Stimulated activated CD4-positive, alpha-beta T cell treated with anti-CD3 and anti-CD28 coated beads, Interleukin-2, amount 100 ng/mL, for 4 hours (primary cell): ENCODE results near the gene MACROD2.
"Not testable (repeated sequence)": the region's sequence is repeated elsewhere in the genome, so short reads cannot be mapped to it uniquely, and the experiment has no call there.

Experiments
- DNase-seq: peaks from one replicate; pipeline ENCODE4 v3.0.0-alpha.2; 2020; ENCODE audit warnings: low read depth

Gene MACROD2

GRCh38 chr20:14270751-14271150, 275.4 kb downstream of the MACROD2 start:
- DNase-seq, result not testable (repeated sequence)

DNA sequence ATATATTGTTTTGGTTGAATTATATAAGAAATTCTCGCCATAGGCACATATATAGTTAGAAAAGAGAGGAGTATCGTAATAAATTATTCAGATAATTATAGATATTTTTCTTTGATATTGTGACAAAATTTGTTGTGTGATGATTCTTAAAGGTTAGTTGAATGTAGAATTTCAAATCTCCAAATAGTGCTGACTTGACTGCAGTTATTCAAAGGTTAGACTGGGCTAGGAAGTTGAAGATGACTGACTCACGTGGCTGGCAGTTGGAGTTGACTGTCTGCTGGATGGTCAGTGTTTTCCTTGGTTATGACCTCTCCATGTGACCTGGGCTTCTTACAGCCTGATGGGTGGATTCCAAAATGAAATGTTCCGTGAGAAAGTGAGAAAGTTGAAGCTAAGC, 286.8 kb downstream of the MACROD2 start:
- DNase-seq, result no peak

- no peak for DNase-seq
Measured at GRCh38 chr20:14284443-14284842, 289.1 kb downstream of the MACROD2 start.

DNA sequence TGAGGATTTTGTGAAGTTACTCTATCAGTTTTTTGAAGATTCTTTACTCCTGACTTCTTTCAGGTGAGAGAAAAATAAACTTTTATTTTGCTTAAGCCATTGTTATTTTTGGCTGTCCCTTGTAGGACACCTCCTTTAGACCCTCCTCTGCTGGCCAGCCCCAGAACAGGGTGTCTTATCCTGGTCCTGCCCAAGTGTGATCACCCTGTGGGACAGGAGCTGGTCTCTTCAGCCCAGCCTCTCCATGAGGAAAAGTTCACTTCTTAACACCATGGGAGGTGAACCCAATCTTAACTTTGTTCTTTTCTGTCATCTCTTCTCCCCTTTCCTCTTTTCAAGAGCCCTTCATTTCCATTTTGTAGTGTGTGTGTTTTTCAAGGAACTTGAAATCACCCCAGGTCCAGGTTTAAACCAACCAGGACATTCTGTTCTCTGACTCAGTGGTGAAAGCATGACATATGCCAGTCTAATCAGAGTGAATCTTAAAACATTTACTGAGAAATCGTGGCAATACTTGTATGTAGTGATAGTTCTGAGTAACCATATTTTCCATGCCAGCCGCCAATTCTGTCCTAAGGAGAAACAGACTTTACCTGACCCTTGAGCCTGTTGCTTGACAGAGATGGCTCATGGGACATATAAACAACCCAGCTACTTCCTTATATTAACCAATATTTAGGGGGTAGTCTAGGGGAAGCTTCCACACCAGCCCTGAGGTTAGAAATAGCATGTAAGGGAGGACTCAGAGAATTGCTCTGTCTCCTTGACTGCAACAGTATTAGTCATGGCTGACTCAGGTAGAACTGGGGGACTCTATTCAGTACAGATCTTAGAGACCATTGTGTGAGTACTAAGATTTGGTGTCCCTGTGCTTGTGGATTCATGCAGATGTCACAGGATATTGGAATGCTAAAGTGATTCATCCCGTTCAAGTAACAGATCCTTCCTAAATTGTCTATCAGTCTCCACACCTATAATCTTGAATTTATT, 293.3 kb downstream of the MACROD2 start:
- DNase-seq, result no peak

DNA sequence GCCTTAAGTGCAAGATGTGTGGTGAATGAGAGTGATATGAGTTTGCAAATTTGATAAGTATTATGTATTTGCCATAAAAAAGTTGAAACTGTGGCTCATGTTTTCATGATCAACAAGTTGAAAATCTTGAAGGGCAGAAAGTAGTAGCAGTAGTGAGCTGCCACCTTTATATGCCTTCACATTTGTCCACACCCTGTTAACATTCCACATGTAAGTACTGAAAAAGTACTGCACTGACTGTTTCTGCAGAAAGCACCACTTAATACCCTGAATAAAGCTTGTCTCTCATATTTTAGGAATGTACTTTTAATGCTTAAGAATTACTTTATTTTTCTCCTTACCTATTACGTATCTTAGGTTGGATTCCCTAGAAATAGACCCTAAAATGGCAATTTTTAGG, 296.2 kb downstream of the MACROD2 start:
- DNase-seq, result no peak

DNA sequence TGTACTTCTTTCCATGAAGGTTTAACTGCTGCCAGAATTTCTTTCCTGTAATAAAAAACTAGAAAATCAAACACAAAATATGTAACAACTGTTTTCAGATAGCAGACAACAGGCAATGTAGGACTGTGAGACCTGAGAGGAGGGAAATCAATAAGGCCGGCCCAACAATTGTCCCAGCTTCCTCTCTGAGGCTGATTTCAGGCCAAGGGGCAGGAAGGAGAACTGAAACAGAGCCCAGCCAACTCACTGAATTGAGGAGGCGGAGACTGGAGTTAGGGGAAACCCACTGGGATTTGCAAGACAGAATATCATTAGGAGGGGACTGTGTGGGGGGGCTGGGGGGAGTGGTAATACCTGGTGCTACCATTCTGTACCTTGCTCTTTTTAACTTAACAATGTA, 299.9 kb downstream of the MACROD2 start:
- no peak for DNase-seq

DNA sequence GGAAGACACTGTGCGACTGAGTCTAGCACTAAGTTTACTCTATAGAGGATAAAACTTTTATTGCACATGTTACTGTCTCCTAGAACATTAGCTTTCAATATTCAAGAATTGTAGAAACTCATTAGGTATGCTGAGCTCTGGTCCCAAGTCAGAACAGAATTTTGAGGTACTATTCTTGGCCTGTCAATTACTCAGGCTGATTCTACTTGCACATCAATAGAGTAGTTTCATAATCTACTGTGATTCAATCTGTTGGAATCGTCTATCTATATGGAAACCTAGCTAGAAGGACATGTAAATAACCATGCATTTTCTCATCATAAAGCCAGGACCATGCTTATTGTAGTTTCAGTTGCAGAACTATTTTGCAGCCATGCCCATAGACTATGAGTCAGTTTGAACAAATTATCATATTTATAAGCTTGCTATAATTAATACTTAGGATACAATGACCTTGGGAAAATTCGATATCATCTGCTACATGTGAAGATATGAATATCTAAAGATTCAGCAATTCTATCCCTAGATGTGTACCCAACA, 300.5 kb downstream of the MACROD2 start:
- no peak for DNase-seq

GRCh38 chr20:14299831-14300230, 304.5 kb downstream of the MACROD2 start:
- DNase-seq, result no peak

GRCh38 chr20:14303106-14303505, 307.8 kb downstream of the MACROD2 start:
- no peak for DNase-seq

DNA sequence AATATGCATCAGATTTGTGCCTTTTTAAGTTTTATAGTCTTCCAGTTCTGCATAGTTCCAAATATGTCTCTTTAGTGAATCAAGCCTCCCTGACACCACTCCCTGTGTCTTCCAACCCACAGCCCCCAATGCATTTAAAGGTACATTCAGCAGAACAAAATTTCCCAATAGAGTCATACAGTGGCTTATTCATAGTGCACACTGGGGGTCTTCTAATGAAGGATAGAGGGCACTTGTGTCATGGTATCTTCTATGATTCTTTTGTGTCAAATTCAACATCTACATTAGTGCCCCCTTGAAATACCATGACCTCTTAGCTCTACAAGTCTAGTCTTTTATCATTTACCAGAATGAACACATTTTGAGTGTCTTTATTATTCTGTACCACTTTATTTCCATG, 308.3 kb downstream of the MACROD2 start:
- DNase-seq, result no peak

DNA sequence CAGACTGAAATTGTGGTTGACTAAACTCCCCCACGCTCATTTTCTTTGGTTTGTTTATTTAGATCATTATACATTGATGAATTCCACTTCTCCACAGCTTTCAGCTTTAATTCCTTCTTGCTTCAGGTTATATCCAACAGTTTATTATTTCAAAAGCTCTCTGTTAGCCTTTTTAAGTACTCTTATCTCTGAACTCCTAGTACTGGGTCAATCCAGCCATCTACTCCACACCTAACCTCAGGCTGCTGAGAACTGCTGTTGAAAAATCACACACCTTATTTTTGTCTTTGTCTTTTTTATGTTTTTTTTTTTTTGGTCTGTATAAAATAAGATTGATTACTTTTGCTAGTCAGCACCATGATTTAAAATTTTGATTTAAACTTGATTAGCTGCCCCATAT, 309.2 kb downstream of the MACROD2 start:
- no peak for DNase-seq

DNA sequence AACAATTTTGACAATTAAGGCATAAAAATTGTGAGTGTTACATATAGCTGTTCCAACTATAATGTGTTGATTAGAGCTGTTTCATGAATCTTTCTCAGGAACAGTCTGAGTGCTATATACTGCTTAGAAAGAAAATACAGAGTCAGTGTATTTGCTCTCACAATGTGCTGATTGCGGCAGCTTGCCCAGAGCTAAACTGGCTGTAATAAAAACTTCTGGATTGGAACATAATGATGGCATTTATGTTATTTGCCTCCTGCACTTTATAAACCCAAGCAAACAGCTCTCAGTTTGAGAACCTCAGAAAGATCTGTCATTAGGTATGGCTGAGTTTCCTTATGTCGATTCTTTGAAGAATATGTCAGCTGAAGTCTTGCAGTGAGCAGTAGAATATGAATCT, 312.6 kb downstream of the MACROD2 start:
- no peak for DNase-seq

DNA sequence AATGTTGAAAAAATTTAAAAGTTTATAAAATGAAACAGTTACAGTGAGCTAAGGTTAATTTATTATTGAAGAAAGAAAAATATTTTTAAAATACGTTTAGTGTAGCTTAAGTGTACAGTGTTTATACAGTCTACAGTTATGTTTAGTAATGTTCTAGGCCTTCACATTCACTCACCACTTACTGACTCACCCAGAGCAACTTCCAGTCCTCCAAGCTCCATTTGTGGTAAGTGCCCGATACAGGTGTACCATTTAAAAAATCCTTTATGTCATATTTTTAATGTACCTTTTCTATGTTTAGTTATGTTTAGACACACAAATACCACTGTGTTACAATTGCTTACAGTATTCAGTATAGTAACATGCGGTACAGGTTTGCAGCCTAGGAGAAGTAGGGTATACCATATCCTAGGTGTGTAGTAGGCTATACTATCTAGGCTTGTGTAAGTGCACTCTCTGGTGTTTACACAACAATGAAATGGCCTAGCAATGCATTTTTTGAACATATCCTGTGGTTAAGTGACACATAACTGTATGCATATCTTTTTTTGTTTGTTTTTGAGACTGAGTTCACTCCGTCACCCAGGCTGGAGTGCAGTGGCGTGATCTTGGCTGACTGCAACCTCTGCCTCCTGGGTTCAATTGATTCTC, 315.8 kb downstream of the MACROD2 start:
- no peak for DNase-seq

DNA sequence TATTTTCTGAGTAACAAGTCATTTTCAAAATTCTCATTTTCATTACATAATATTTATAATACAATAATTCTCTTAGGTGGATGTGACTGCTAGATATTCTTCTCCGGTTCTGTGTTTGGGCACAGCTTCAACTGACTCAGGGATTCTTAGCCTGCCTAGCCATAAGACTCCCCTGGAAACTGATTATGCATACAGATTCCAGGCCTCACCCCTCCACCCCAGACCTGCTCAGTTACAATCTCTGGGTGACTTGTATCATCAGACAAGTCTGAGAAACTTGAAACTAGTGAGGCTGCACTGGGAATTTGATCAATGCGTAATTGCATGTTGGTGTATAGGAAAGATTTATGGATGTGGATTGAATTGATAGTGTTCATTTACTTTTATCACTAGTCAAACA, 316.7 kb downstream of the MACROD2 start:
- no peak for DNase-seq

DNA sequence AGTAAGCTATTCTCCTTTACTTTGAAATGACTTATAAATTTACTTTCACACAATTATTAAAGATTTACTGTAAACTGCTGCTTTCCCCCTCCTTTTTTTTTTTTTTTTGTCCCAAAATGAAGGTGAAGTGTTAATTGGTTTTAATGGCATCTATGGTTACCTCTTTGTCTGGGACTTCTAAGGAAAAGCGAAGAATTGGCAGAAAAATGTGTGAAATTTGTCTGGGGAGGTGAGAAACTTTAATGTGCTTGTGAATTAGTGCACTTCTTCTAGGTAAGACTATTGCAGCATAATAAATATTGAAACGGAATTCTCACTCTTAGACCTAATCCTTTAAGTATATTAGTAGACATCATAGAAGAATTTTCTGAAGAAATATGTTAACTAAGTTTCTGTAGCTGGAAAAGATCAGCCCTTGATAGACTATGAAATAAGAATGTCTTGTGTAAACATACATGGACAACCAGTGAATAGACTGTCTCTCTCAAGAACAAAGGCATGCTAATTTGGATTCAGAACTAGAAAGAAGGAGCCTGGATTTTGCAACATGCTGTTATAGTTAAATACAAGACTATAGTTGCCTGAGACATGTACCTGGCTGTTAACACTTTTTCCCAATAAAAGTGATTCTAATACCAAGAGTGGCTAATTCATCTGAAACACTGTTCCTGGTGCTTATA, 318.2 kb downstream of the MACROD2 start:
- no peak for DNase-seq

- DNase-seq, result no peak
Measured at GRCh38 chr20:14319704-14320103, 324.4 kb downstream of the MACROD2 start.

DNA sequence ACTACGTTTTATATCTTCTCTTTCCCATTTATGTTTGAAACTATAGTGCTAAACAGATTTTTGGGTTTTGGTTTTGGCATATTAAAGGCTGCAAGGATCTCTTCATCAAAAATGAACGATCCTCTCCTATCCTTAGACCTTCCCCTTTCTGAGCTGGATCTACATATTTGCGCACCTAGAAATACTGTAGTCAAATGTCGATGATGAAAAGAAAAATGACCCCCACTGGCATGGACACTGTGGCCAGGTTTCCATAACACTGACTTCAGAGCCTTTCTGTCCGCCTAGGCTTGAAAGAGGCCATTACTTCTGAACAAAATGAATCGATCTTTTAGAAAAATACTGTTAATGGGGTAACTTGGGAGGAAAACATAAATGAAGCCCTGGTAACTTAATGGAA, 336.3 kb downstream of the MACROD2 start:
- no peak for DNase-seq

GRCh38 chr20:14332866-14333265, 337.6 kb downstream of the MACROD2 start:
- DNase-seq, result no peak

- DNase-seq, result no peak
Measured at GRCh38 chr20:14333721-14334120, 338.4 kb downstream of the MACROD2 start.

DNA sequence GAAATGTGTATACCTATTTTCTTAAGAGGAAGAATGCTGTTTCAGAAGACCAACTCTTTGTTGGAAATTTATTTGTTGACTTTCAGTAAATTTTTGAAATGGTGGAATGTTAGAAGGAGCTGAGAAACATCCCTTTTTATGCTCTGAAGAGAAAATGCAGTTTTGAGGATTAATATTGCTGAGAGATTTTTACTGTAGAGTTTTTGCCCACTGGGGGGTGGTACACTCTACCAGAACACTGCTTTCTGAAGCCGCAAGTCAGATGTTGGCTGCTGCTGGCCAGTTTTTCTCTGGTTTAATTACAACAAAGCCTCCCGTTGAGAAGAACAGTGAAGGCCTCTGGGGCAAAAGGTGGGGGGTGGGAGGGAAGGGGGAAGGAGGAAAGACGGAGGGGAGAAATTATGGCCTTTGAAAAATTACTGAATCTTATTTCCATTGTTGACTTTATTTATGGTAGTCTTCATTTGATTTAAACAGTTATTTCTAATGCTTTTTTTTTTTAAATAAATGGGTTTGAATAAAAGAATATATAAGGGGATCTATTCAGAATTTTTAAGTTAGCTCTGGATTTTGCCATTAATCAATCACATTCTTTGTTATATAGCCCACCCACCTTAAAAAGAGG, 339.1 kb downstream of the MACROD2 start:
- DNase-seq, result no peak

DNA sequence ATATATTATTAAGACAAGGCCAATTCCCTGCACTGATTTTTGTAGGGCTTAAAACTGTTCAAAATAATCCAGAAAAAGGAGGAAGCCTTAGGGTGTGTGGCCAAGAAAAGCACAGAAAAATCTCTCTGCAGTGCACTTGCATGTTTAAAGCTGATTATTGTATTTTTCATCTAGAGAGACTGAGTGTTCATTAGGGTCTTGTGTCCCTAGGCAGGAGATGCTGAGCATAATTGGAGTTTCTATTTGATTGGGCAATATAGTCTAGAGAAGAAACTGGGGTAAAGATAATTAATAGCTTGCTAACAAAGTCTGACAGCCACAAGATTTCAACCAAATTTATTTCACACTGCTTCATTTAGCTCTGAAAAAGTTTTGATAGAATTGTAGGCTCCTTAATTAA, 339.7 kb downstream of the MACROD2 start:
- DNase-seq, result no peak

- DNase-seq, result no peak
Measured at GRCh38 chr20:14336686-14337085, 341.4 kb downstream of the MACROD2 start.
